NT2/D1 (cell line): Measurements from ENCODE around the gene BTG2.
"Not testable (repeated sequence)": the region's sequence is repeated elsewhere in the genome, so short reads cannot be mapped to it uniquely, and the experiment has no call there.

Source experiments
- DNase-seq: peaks from one replicate; pipeline ENCODE4 v3.0.0-alpha.2; 2011; ENCODE audit warnings: low read depth, low spot score
- H3K27me3 ChIP-seq: 2 replicates; pipeline ENCODE4 v1.6.0; 2011; ENCODE audit warnings: mild to moderate bottlenecking; ENCODE audit not compliant: insufficient read length, insufficient read depth
- H3K36me3 ChIP-seq: 2 replicates; pipeline ENCODE4 v1.6.1; 2011; ENCODE audit warnings: mild to moderate bottlenecking, low read length, mixed read lengths; ENCODE audit not compliant: insufficient read depth, insufficient read length
- H3K4me1 ChIP-seq: 2 replicates; pipeline ENCODE4 v1.5.1; 2011; ENCODE audit not compliant: insufficient read depth, insufficient read length
- H3K4me3 ChIP-seq: 2 replicates; pipeline ENCODE4 v1.5.1; 2011; ENCODE audit warnings: low read depth; ENCODE audit not compliant: insufficient read length
- H3K9ac ChIP-seq: 2 replicates; pipeline ENCODE4 v1.6.0; 2011; ENCODE audit warnings: low read depth; ENCODE audit not compliant: insufficient read length
- H3K9me3 ChIP-seq: 2 replicates; pipeline ENCODE4 v1.5.1; 2011; ENCODE audit warnings: mild to moderate bottlenecking, low read length; ENCODE audit not compliant: insufficient read depth
- SUZ12 ChIP-seq: IDR thresholded peaks from 2 replicates; pipeline ENCODE4 v1.6.1; 2011; ENCODE audit not compliant: insufficient read length, insufficient read depth; ENCODE audit errors: extremely low read depth
- YY1 ChIP-seq: IDR thresholded peaks from 2 replicates; pipeline ENCODE4 v1.6.1; 2011; ENCODE audit not compliant: insufficient read length, insufficient read depth
- ZNF274 ChIP-seq: IDR thresholded peaks from 2 replicates; pipeline ENCODE4 v1.6.1; 2011; ENCODE audit warnings: mild to moderate bottlenecking, low read depth, low read length

Gene BTG2

DNA sequence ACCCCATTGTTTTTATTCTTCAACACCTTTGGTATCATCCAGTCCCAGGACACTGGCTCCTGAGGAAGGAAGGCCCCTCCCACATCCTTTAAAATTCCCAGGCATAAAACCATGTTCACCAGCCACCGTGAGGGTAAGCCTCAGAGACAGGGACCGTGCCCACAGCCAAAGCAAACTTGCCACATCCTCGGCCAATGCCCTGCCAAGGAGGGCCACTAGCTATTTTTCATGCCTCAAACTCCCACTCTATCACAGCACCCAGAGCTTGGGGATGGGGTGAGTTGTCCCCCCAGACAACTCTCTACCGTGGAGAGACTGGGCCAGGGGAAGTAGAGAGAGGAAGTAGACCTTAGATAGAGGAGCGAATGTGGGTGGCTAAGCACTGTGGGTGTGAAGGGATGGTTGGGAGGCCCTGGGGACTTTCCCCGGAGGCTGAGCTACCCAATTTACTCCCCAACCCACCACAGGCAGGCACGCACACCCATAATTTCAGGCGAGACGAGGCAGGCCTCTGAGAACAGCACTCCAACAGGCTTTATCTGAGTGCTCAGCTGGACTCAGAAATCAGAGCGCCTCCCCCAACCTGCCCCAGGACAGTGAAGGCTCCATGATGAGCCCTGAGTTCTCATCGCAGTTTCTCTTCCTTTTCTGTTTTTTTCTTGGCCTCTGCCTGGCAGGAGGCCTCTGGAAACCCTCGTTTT is 15.9 kb upstream of the BTG2 start:
- Histone ChIP-seq H3K4me3 (no peak overlapping the region), H3K36me3 (no peaks in the 10 kb centered on the region), H3K9ac (peak overlapping the region; percentile 57), H3K4me1 (peaks cover 28% of the 10 kb centered on the region), H3K27me3 (peaks cover 28% of the 10 kb centered on the region), H3K9me3 (no peaks in the 10 kb centered on the region)
- no peak for DNase-seq
- TF ChIP-seq YY1 (no peak), SUZ12 (no peak), ZNF274 (no peak)

GRCh38 chr1:203289982-203290260 is 15.4 kb upstream of the BTG2 start:
- peak overlapping the region; percentile 52 for H3K9ac ChIP-seq
- no peak overlapping the region for H3K4me3 ChIP-seq
- H3K36me3 ChIP-seq, result no peaks in the 10 kb centered on the region
- TF ChIP-seq SUZ12, result no peak
- no peak for TF ChIP-seq ZNF274
- no peak for TF ChIP-seq YY1
- peaks cover 28% of the 10 kb centered on the region for H3K4me1 ChIP-seq
- H3K9me3 ChIP-seq, result no peaks in the 10 kb centered on the region
- no peak for DNase-seq
- peaks cover 25% of the 10 kb centered on the region for H3K27me3 ChIP-seq

DNA sequence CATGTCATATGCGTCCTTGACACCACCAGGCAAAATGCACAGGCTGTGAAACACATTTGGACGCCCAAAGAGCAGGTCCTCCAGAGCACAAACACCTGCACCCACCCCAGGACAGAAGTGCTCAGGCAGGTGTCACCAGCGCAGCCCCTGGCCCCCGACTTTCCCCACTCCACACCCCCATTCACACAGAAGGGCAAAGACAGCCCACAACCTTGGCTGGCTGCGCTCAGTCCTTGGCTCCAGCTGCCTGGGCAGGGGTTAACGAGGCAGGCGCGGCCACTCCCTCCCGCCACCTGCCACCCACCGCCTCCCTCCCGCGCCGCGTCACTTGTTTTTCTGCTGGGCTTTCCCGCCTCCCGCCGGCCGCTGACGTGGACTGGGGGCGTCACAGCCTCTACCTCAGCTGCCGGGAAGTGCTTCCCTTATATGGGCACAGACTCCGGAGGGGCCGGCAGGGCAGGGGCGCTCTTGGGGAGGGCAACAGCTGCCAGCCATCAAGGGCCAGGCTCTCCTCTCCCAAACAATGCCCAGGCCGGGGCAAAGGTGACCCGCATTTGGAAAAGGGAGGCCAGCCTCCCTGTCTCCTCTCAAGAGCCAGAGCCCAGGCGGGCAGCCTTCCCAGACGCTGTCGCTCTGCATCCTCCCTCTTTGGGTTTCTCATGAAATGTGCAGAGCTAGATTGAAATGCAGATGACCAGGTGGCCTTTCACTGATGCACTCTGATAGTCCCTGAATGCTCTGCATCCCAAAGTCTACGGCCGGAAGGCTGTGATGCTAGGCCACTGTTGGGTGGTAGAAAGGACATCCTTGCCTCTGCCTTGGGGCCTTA is 14.8 kb upstream of the BTG2 start:
- peak; percentile 91 for DNase-seq
- Histone ChIP-seq H3K4me3 (no peak overlapping the region), H3K9me3 (no peaks in the 10 kb centered on the region), H3K27me3 (peaks cover 27% of the 10 kb centered on the region), H3K4me1 (peaks cover 28% of the 10 kb centered on the region), H3K36me3 (no peaks in the 10 kb centered on the region), H3K9ac (peak overlapping the region; percentile 65)
- TF ChIP-seq SUZ12 (no peak), ZNF274 (no peak), YY1 (no peak)

GRCh38 chr1:203291201-203292096 is 13.9 kb upstream of the BTG2 start:
- TF ChIP-seq ZNF274 (no peak), YY1 (no peak), SUZ12 (no peak)
- DNase-seq, result no peak
- no peaks in the 10 kb centered on the region for H3K36me3 ChIP-seq
- no peak overlapping the region for H3K4me3 ChIP-seq
- no peak overlapping the region for H3K9ac ChIP-seq
- H3K9me3 ChIP-seq, result no peaks in the 10 kb centered on the region
- peaks cover 27% of the 10 kb centered on the region for H3K4me1 ChIP-seq
- H3K27me3 ChIP-seq, result peaks cover 36% of the 10 kb centered on the region

- Histone ChIP-seq H3K27me3 (peaks cover 62% of the 10 kb centered on the region), H3K4me3 (no peak overlapping the region), H3K36me3 (no peaks in the 10 kb centered on the region), H3K9ac (no peak overlapping the region), H3K4me1 (peaks cover 3% of the 10 kb centered on the region), H3K9me3 (no peaks in the 10 kb centered on the region)
- DNase-seq, result no peak
- TF ChIP-seq ZNF274 (no peak), YY1 (no peak), SUZ12 (no peak)
Observed at GRCh38 chr1:203295796-203296195, 9.5 kb upstream of the BTG2 start.

GRCh38 chr1:203296460-203297073 is 8.8 kb upstream of the BTG2 start:
- DNase-seq, result no peak
- Histone ChIP-seq H3K4me3 (no peak overlapping the region), H3K36me3 (no peaks in the 10 kb centered on the region), H3K9me3 (no peaks in the 10 kb centered on the region), H3K9ac (no peak overlapping the region), H3K4me1 (no peaks in the 10 kb centered on the region), H3K27me3 (peaks cover 65% of the 10 kb centered on the region)
- TF ChIP-seq SUZ12, result no peak
- no peak for TF ChIP-seq YY1
- no peak for TF ChIP-seq ZNF274

GRCh38 chr1:203299169-203299568 is 6.2 kb upstream of the BTG2 start:
- Histone ChIP-seq H3K27me3 (peaks cover 68% of the 10 kb centered on the region), H3K36me3 (no peaks in the 10 kb centered on the region), H3K4me3 (no peak overlapping the region), H3K4me1 (peaks cover 3% of the 10 kb centered on the region), H3K9me3 (no peaks in the 10 kb centered on the region), H3K9ac (no peak overlapping the region)
- TF ChIP-seq YY1, result no peak
- TF ChIP-seq ZNF274, result no peak
- no peak for TF ChIP-seq SUZ12
- no peak for DNase-seq

- H3K27me3 ChIP-seq, result peaks cover 75% of the 10 kb centered on the region
Observed at GRCh38 chr1:203299719-203300429, 5.4 kb upstream of the BTG2 start.

More at GRCh38 chr1:203299719-203300429, 5.4 kb upstream of the BTG2 start:
- not testable (repeated sequence) for DNase-seq, H3K4me3 ChIP-seq, H3K9me3 ChIP-seq, H3K9ac ChIP-seq, H3K36me3 ChIP-seq, H3K4me1 ChIP-seq
